HL-60 (cell line): ENCODE data around the gene CHRDL1.

ENCODE experiments used
- POLR2AphosphoS5 ChIP-seq: IDR thresholded peaks from 2 replicates; pipeline ENCODE4 v1.6.1; 2012; ENCODE audit warnings: low read depth
- TF ChIP-seq, protein P1 (sequence below): IDR thresholded peaks from one replicate; pipeline ENCODE4 v1.5.1; 2011; ENCODE audit warnings: low read length, control low read depth, inconsistent platforms; ENCODE audit not compliant: insufficient read depth

DNA sequence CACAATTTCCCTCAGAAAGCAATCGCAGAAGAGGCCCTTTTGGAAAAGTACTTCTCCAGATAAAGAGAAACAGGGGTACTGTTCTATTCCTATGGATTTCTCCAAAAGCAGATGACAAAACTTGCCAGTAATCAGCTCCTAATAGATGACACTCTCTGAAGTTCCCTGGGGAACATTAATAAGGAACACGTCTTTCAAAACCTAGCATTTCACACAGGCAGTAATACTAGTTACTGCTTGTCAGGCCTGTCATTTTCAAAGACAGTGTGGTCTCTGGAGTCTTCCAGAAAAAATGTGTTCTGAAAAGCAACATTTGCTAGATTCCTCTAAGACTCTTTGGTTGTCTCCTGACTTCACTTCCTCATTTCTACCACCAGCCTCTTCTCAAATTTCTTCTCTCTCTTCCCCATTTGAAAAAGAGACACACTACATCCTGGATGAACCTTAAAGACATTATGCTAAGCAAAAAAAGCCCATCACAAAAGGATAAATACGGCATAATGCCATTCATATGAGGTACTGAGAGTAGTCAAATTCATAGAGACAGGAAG lies 47.3 kb downstream of the CHRDL1 start:
- TF ChIP-seq, protein P1, sequence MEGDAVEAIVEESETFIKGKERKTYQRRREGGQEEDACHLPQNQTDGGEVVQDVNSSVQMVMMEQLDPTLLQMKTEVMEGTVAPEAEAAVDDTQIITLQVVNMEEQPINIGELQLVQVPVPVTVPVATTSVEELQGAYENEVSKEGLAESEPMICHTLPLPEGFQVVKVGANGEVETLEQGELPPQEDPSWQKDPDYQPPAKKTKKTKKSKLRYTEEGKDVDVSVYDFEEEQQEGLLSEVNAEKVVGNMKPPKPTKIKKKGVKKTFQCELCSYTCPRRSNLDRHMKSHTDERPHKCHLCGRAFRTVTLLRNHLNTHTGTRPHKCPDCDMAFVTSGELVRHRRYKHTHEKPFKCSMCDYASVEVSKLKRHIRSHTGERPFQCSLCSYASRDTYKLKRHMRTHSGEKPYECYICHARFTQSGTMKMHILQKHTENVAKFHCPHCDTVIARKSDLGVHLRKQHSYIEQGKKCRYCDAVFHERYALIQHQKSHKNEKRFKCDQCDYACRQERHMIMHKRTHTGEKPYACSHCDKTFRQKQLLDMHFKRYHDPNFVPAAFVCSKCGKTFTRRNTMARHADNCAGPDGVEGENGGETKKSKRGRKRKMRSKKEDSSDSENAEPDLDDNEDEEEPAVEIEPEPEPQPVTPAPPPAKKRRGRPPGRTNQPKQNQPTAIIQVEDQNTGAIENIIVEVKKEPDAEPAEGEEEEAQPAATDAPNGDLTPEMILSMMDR, result no peak
- TF ChIP-seq POLR2AphosphoS5, result no peak
